ENCODE measurements around the gene FITM1.

DNA sequence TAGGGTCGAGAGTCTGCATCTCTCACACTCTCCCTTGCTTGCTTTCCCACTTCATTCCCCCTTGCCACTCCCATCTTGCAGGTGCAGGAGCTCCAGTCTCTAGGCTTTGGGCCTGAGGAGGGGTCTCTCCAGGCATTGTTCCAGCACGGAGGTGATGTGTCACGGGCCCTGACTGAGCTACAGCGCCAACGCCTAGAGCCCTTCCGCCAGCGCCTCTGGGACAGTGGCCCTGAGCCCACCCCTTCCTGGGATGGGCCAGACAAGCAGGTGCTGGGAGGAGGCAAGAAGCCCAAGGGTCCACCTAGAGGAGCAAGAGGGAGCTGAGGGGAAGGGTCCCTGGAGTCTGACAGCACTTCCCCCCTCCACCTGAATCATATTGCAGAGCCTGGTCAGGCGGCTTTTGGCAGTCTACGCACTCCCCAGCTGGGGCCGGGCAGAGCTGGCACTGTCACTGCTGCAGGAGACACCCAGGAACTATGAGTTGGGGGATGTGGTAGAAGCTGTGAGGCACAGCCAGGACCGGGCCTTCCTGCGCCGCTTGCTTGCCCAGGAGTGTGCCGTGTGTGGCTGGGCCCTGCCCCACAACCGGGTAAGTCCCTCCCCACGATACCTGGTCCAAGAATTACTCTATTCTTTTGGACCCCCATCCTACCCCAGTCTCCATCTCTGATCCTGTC, 21.1 kb downstream of the FITM1 start:
- TF ChIP-seq, protein P1, sequence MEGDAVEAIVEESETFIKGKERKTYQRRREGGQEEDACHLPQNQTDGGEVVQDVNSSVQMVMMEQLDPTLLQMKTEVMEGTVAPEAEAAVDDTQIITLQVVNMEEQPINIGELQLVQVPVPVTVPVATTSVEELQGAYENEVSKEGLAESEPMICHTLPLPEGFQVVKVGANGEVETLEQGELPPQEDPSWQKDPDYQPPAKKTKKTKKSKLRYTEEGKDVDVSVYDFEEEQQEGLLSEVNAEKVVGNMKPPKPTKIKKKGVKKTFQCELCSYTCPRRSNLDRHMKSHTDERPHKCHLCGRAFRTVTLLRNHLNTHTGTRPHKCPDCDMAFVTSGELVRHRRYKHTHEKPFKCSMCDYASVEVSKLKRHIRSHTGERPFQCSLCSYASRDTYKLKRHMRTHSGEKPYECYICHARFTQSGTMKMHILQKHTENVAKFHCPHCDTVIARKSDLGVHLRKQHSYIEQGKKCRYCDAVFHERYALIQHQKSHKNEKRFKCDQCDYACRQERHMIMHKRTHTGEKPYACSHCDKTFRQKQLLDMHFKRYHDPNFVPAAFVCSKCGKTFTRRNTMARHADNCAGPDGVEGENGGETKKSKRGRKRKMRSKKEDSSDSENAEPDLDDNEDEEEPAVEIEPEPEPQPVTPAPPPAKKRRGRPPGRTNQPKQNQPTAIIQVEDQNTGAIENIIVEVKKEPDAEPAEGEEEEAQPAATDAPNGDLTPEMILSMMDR (optimal IDR thresholded peaks at IDR 0.05 in 1 of 3, IDR thresholded peaks at IDR 0.05 in 1 of 3, conservative IDR thresholded peaks at IDR 0.05 in 1 of 3; ENCODE audit: extremely low read depth in 1 of 3, insufficient read depth in 2 of 3, low read length in 3 of 3), result no peak
- TF ChIP-seq EZH2 (IDR thresholded peaks at IDR 0.05; ENCODE audit: low read length), result no peak
